ENCODE results near the gene GRIK2. TPM values are rescaled to one million over a fixed set of nuclear protein-coding genes. Genes with fewer than 3 reads are reported as not detected.
A peak's percentile ranks its signal among the peaks of the same experiment; 100 is the strongest.

The GRIK2 gene
- total RNA-seq, 1 experiment from 2014 or later = 0.70 TPM

DNA sequence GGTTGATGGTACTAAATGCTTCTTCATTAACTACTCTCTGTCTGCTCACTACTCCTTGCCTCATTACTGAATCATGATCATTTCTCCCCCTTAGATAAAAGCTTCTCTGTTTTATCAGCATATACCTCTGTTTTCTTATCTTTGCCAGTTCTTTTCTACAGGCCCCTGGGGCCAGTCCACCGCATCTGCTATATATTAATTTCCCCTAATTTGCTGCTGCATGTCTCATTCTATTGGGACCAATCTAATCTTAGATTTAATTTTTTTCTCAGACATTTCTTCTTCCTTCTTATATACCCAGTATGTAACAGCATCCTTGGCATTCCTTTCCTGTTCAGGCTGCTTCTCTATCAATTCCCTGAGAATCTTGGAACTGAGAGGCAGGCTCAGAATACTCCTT lies 51.2 kb downstream of the GRIK2 start:
- no peak overlapping the region for H2BK120ac ChIP-seq (ENCODE audit: low read depth, low read length, poor library complexity, severe bottlenecking)
- no peak overlapping the region for H3T11ph ChIP-seq (ENCODE audit: low read length)
- H2BK5ac ChIP-seq (ENCODE audit: insufficient read length, low read length) = no peak overlapping the region
- no peaks in the 10 kb centered on the region for H3K79me2 ChIP-seq (ENCODE audit: insufficient read depth, low read length)
- WGBS (ENCODE audit: extremely low coverage, insufficient read length, low lambda C conversion rate) = no CpG with 5 or more reads among the region's 1 CpG
- H2BK15ac ChIP-seq (ENCODE audit: low read depth, low read length) = no peak overlapping the region
- H3K27me3 ChIP-seq (ENCODE audit: insufficient read depth, low read length) = no peaks in the 10 kb centered on the region
- no peak overlapping the region for H2BK12ac ChIP-seq (ENCODE audit: insufficient read length, low read depth, low read length)
- H4K20me1 ChIP-seq (ENCODE audit: control insufficient read depth, insufficient read depth, insufficient read length) = no peaks in the 10 kb centered on the region
- no peak overlapping the region for H4K8ac ChIP-seq (replicated peaks; ENCODE audit: insufficient read length, low read depth, low read length)
- no peak overlapping the region for H3K14ac ChIP-seq (ENCODE audit: insufficient read depth, low read length)
- no peak overlapping the region for H3K4me3 Mint-ChIP-seq
- H3K23ac ChIP-seq (ENCODE audit: insufficient read length, low read depth, low read length) = no peak overlapping the region
- H3K27ac Mint-ChIP-seq = peak overlapping the region in 1 of 3 experiments; percentile 11; a peak in 3 of 7 replicates
- H3K4me1 Mint-ChIP-seq = peaks cover 11 to 12% of the 10 kb centered on the region in 2 experiments; a peak in 3 of 4 replicates
- H3K9me3 ChIP-seq (ENCODE audit: control insufficient read depth, low read depth, low read length) = no peaks in the 10 kb centered on the region
- no peak overlapping the region for H4K5ac ChIP-seq (ENCODE audit: insufficient read length, low read depth, low read length)
- no peak overlapping the region for H2BK20ac ChIP-seq (ENCODE audit: low read depth, low read length, poor library complexity, severe bottlenecking)
- no peaks in the 10 kb centered on the region for H3K23me2 ChIP-seq (ENCODE audit: insufficient read length, low read depth, low read length, poor library complexity, severe bottlenecking)
- H3K27me3 Mint-ChIP-seq (ENCODE audit: low read depth) = no peaks in the 10 kb centered on the region
- H3K79me1 ChIP-seq (ENCODE audit: insufficient read depth, low read depth, low read length, poor library complexity, severe bottlenecking) = no peaks in the 10 kb centered on the region
- no peaks in the 10 kb centered on the region for H3K36me3 Mint-ChIP-seq (ENCODE audit: insufficient read depth in 1 of 3, low read depth in 3 of 3)
- no peak overlapping the region for H2AK5ac ChIP-seq (ENCODE audit: insufficient read length, low read length)
- DNase-seq = no peak
- no peaks in the 10 kb centered on the region for H3K9me3 Mint-ChIP-seq
- no peak overlapping the region for H3K18ac ChIP-seq (ENCODE audit: insufficient read length, low read depth, low read length)
- H3K27ac ChIP-seq (ENCODE audit: insufficient read length, low read depth, low read length) = no peak overlapping the region
- no peak overlapping the region for H3K9ac ChIP-seq (ENCODE audit: extremely low read depth, insufficient read length, low read length)
- no peak overlapping the region for H3K56ac ChIP-seq (ENCODE audit: insufficient read length, low read depth, low read length)
- H4K91ac ChIP-seq (ENCODE audit: insufficient read length, low read depth, low read length) = no peak overlapping the region
- TF ChIP-seq, protein P1, sequence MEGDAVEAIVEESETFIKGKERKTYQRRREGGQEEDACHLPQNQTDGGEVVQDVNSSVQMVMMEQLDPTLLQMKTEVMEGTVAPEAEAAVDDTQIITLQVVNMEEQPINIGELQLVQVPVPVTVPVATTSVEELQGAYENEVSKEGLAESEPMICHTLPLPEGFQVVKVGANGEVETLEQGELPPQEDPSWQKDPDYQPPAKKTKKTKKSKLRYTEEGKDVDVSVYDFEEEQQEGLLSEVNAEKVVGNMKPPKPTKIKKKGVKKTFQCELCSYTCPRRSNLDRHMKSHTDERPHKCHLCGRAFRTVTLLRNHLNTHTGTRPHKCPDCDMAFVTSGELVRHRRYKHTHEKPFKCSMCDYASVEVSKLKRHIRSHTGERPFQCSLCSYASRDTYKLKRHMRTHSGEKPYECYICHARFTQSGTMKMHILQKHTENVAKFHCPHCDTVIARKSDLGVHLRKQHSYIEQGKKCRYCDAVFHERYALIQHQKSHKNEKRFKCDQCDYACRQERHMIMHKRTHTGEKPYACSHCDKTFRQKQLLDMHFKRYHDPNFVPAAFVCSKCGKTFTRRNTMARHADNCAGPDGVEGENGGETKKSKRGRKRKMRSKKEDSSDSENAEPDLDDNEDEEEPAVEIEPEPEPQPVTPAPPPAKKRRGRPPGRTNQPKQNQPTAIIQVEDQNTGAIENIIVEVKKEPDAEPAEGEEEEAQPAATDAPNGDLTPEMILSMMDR (conservative IDR thresholded peaks at IDR 0.05) = no peak
- H3K4me2 ChIP-seq (ENCODE audit: insufficient read depth, insufficient read length, low read length) = no peak overlapping the region
- H3K4ac ChIP-seq (ENCODE audit: low read depth, low read length) = no peak overlapping the region
- H2AFZ ChIP-seq (ENCODE audit: low read length) = no peak overlapping the region
- H3K4me1 ChIP-seq (ENCODE audit: insufficient read depth, low read length) = no peaks in the 10 kb centered on the region; the same call in 1 of the 2 replicates

Measured in H9 (cell line).